ENCODE results near the gene LIPC. TPM values are rescaled to one million over a fixed set of nuclear protein-coding genes. Genes with fewer than 3 reads are reported as not detected.

Gene LIPC
- total RNA-seq, 2 experiments from 2014 or later, result 0.61 to 1.2 TPM

DNA sequence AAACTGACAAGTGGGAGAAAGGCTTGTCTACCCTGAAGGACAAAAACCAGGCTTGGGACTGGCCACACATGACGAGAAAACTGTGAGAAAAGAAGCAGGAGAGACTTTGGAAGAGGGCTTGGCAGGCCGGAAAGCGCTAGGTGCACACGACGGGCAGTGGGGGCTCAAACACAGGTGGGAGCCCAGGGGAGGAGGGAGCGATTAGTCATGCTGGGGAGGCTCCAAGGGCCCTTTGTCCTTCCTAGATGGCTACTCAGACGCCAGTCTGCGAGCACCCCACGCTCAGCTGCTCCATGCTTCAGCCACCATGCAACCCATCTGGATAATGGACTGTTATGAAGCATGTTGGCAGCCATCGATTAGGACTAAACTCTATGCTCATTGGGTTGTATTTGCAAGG lies 17.1 kb downstream of the LIPC start:
- TF ChIP-seq, protein P1, sequence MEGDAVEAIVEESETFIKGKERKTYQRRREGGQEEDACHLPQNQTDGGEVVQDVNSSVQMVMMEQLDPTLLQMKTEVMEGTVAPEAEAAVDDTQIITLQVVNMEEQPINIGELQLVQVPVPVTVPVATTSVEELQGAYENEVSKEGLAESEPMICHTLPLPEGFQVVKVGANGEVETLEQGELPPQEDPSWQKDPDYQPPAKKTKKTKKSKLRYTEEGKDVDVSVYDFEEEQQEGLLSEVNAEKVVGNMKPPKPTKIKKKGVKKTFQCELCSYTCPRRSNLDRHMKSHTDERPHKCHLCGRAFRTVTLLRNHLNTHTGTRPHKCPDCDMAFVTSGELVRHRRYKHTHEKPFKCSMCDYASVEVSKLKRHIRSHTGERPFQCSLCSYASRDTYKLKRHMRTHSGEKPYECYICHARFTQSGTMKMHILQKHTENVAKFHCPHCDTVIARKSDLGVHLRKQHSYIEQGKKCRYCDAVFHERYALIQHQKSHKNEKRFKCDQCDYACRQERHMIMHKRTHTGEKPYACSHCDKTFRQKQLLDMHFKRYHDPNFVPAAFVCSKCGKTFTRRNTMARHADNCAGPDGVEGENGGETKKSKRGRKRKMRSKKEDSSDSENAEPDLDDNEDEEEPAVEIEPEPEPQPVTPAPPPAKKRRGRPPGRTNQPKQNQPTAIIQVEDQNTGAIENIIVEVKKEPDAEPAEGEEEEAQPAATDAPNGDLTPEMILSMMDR (IDR thresholded peaks at IDR 0.05), result no peak
- Histone ChIP-seq H3K4me3 (ENCODE audit: low read length) (no peak overlapping the region), H3K27ac (ENCODE audit: low read depth in 1 of 2, low read length in 2 of 2) (no peak overlapping the region), H3K9me3 (ENCODE audit: control insufficient read depth in 1 of 2, insufficient read depth in 1 of 2, low read length in 2 of 2) (no peaks in the 10 kb centered on the region), H3K36me3 (ENCODE audit: insufficient read depth, low read length) (no peaks in the 10 kb centered on the region), H3K27me3 (ENCODE audit: control insufficient read depth in 1 of 2, insufficient read depth in 2 of 2, low read length in 2 of 2) (no peaks in the 10 kb centered on the region), H3K4me1 (ENCODE audit: insufficient read depth, low read length) (peaks cover 3% of the 10 kb centered on the region)
- DNase-seq (no peak), ATAC-seq (ENCODE audit: poor library complexity) (no peak)
- Mint-ChIP-seq H3K9me3 (no peaks in the 10 kb centered on the region), H3K36me3 (ENCODE audit: low read depth) (no peaks in the 10 kb centered on the region), H3K4me1 (ENCODE audit: low read depth) (no peaks in the 10 kb centered on the region), H3K4me3 (no peak overlapping the region), H3K27me3 (no peaks in the 10 kb centered on the region), H3K27ac (no peak overlapping the region)
- intact Hi-C loops (cut with DNase I, micrococcal nuclease), result no loop called here
- ChIA-PET CTCF (no interaction called here), POLR2A (no interaction called here)

DNA sequence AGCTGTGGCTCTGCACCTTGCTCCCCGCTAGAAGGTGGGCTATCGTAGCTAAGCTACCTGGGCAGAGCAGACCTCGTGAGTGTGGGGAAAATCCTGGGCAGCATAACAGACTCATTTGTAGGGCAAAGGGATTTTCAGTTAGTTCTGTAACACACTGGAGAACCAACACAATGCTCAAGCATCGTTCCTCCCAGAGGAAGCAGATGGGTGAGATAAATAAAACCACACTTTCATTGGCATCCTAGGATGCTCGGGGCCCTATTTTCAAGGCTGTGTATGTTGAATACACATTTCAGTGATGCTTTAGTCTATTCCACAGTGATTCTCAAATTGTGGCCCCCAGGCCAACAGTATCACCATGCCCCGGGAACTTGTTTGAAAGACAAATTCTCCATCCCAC lies 20.0 kb downstream of the LIPC start:
- Mint-ChIP-seq H3K27ac (no peak overlapping the region), H3K27me3 (no peaks in the 10 kb centered on the region), H3K9me3 (no peaks in the 10 kb centered on the region), H3K4me3 (no peak overlapping the region), H3K36me3 (ENCODE audit: low read depth) (no peaks in the 10 kb centered on the region), H3K4me1 (ENCODE audit: low read depth) (no peaks in the 10 kb centered on the region)
- Histone ChIP-seq H3K36me3 (ENCODE audit: insufficient read depth, low read length) (no peaks in the 10 kb centered on the region), H3K4me1 (ENCODE audit: insufficient read depth, low read length) (peaks cover 6% of the 10 kb centered on the region), H3K27me3 (ENCODE audit: control insufficient read depth in 1 of 2, insufficient read depth in 2 of 2, low read length in 2 of 2) (no peaks in the 10 kb centered on the region), H3K27ac (ENCODE audit: low read depth in 1 of 2, low read length in 2 of 2) (no peak overlapping the region), H3K9me3 (ENCODE audit: control insufficient read depth in 1 of 2, insufficient read depth in 1 of 2, low read length in 2 of 2) (no peaks in the 10 kb centered on the region), H3K4me3 (ENCODE audit: low read length) (no peak overlapping the region)
- intact Hi-C loops (cut with DNase I, micrococcal nuclease), result no loop called here
- DNase-seq (no peak), ATAC-seq (ENCODE audit: poor library complexity) (no peak)
- ChIA-PET POLR2A (no interaction called here), CTCF (no interaction called here)
- TF ChIP-seq, protein P1 (IDR thresholded peaks at IDR 0.05), result no peak

DNA sequence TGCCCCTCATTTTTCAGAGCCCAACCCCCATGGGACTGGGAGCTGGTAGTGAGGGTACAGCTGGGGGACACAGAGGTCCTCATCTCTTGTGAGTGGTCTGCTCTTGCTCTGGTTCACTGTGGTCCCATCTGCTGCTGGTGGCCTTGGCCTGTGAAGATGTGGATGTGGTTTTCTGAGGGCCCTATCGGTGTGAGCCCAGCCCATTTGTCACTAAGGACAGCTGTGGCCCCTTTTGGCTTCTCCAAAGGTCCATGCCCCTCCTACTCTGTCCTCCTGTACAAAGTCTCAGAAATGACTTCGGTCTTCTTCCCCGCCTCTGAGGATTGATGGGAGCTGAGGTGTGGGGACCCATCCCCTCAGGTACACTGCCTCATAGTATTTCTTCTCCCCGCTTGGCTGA lies 21.0 kb downstream of the LIPC start:
- ATAC-seq (ENCODE audit: poor library complexity) (no peak), DNase-seq (no peak)
- TF ChIP-seq, protein P1 (IDR thresholded peaks at IDR 0.05), result no peak
- Mint-ChIP-seq H3K27ac (no peak overlapping the region), H3K36me3 (ENCODE audit: low read depth) (no peaks in the 10 kb centered on the region), H3K9me3 (no peaks in the 10 kb centered on the region), H3K4me3 (no peak overlapping the region), H3K27me3 (no peaks in the 10 kb centered on the region), H3K4me1 (ENCODE audit: low read depth) (peaks cover 6% of the 10 kb centered on the region)
- H3K27me3 ChIP-seq (ENCODE audit: control insufficient read depth in 1 of 2, insufficient read depth in 2 of 2, low read length in 2 of 2), result no peaks in the 10 kb centered on the region
- no peak overlapping the region for H3K27ac ChIP-seq (ENCODE audit: low read depth in 1 of 2, low read length in 2 of 2)
- no peaks in the 10 kb centered on the region for H3K36me3 ChIP-seq (ENCODE audit: insufficient read depth, low read length)
- no peaks in the 10 kb centered on the region for H3K9me3 ChIP-seq (ENCODE audit: control insufficient read depth in 1 of 2, insufficient read depth in 1 of 2, low read length in 2 of 2)
- ChIA-PET CTCF (no interaction called here), POLR2A (no interaction called here)
- intact Hi-C loops (cut with DNase I, micrococcal nuclease), result no loop called here
- peaks cover 7% of the 10 kb centered on the region for H3K4me1 ChIP-seq (ENCODE audit: insufficient read depth, low read length)
- no peak overlapping the region for H3K4me3 ChIP-seq (ENCODE audit: low read length)
